ENCODE results near the gene SPDYE2.
"Not testable (repeated sequence)": the region's sequence is repeated elsewhere in the genome, so short reads cannot be mapped to it uniquely, and the experiment has no call there.

Gene SPDYE2

GRCh38 chr7:102609734-102610133, 58.7 kb downstream of the SPDYE2 start:
- not testable (repeated sequence) for H3K4me3 ChIP-seq (ENCODE audit: low read depth, low read length)

DNA sequence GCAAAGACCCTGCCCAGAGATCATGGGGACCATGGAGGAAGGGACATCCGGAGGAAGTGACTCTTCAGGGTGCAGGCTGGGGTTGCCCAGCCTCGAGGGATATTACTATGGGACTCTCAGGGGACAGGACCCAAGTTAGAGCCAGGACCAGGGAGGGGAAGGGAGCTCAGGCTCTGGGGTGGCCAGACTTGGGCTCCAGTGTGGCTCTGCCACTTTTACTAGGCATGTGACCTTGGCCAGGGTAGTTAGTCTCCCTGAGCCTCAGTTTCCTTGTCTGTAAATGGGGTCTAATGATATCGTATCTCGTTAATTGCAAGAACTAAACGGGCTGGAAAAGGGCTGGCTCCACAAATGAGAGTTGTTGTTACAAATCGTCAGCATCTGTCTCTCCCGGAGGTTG, 59.4 kb downstream of the SPDYE2 start:
- H3K36me3 ChIP-seq (ENCODE audit: insufficient read depth, low read length); H3K4me3 ChIP-seq (ENCODE audit: low read depth, low read length); H3K4me1 ChIP-seq (ENCODE audit: control insufficient read depth, insufficient read depth, low read length, unreplicated experiment); H3K27me3 ChIP-seq (ENCODE audit: insufficient read depth, low read length); H3K79me2 ChIP-seq (ENCODE audit: control insufficient read depth, insufficient read depth, low read length, unreplicated experiment); H3K27ac ChIP-seq (ENCODE audit: low read depth, low read length); H2AFZ ChIP-seq (ENCODE audit: low read length, unreplicated experiment): not testable (repeated sequence)

More at GRCh38 chr7:102609734-102610133, 58.7 kb downstream of the SPDYE2 start:
- H3K4me1 ChIP-seq (ENCODE audit: control insufficient read depth, insufficient read depth, low read length, unreplicated experiment); H3K27me3 ChIP-seq (ENCODE audit: insufficient read depth, low read length); H2AFZ ChIP-seq (ENCODE audit: low read length, unreplicated experiment); H3K27ac ChIP-seq (ENCODE audit: low read depth, low read length); H3K79me2 ChIP-seq (ENCODE audit: control insufficient read depth, insufficient read depth, low read length, unreplicated experiment); H3K36me3 ChIP-seq (ENCODE audit: insufficient read depth, low read length): not testable (repeated sequence)

GRCh38 chr7:102611013-102611674, 60.1 kb downstream of the SPDYE2 start:
- not testable (repeated sequence) for H2AFZ ChIP-seq (ENCODE audit: low read length, unreplicated experiment); H3K4me1 ChIP-seq (ENCODE audit: control insufficient read depth, insufficient read depth, low read length, unreplicated experiment); H3K79me2 ChIP-seq (ENCODE audit: control insufficient read depth, insufficient read depth, low read length, unreplicated experiment); H3K36me3 ChIP-seq (ENCODE audit: insufficient read depth, low read length); H3K4me3 ChIP-seq (ENCODE audit: low read depth, low read length); H3K27ac ChIP-seq (ENCODE audit: low read depth, low read length); H3K27me3 ChIP-seq (ENCODE audit: insufficient read depth, low read length)

DNA sequence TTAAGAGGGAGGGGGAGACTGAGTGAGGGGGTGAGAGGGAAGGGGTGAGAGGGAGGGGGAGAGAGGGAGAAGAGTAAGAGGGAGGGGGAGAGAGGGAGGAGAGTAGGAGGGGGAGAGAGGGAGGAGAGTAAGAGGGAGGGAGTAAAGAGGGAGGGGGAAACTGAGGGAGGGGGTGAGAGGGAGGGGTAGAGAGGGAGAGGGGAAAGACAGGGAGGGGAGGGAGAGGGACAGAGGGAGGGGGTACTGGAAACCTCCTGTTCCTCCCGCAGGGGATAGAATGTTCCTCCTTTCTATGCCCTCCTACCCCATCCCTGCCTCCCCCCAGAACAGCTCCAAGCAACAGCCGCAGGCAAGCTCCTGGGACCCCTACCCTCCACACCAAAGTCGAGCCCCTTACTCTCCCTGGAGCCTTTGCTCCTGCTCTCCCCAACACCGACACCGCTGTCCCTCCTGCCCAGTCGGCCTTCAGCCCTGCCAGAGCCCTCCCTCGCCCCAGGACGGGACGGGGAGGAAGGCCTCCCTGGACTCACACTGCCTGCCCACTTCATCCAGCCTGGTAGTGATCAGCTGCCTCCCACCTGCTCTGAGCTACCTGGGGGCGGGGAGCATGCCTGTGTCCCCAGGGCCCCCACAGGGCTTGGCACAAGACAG, 60.8 kb downstream of the SPDYE2 start:
- not testable (repeated sequence) for H3K79me2 ChIP-seq (ENCODE audit: control insufficient read depth, insufficient read depth, low read length, unreplicated experiment); H3K4me3 ChIP-seq (ENCODE audit: low read depth, low read length); H3K36me3 ChIP-seq (ENCODE audit: insufficient read depth, low read length); H3K27me3 ChIP-seq (ENCODE audit: insufficient read depth, low read length); H3K4me1 ChIP-seq (ENCODE audit: control insufficient read depth, insufficient read depth, low read length, unreplicated experiment); H3K27ac ChIP-seq (ENCODE audit: low read depth, low read length); H2AFZ ChIP-seq (ENCODE audit: low read length, unreplicated experiment)
